CD4-positive, alpha-beta T cell treated with Interleukin-4 for 1 hour (primary cell): ENCODE data around the gene THBS1.

ENCODE experiments used
- DNase-seq, 2 donors: peaks; one replicate each; pipeline ENCODE4 v3.0.0-alpha.2; 2020 to 2022

Gene THBS1

DNA sequence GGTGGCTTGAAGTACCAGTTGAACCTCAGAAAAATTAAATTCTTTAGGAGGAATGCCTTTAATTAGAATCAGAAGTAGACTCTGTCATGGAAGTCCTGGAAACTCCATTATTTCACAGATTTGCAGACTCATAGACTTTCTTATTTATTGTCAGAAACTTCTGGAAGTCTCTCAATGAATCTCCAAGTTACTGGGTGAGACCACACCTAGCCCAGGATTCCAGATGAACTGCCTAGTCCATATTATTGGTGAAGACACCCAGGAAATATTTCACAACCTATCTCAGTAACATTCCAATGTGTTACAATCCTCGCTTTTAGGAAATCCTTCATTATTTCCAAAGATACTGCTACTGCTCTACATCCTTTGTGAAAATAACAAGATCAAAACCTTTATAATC, 6.5 kb upstream of the THBS1 start:
- no peak for DNase-seq

DNA sequence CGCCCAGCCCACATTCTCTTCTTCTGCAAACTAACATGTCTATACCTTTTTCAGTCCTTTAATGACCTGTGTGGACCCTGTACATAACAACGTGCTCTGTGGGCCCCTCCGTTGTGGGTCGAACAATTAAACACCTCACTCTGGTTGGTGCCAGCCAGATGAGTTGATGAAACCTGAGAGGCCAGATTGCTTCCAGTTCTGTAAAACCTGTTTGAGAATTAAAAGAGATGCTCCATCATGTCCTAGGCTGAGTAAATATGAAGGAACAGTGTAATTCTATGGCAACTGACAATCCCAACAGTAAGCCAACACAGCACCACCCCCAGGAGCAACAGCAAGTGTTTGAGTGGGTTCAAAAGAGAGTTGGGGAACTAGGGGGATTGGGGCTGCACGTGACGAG, 5.7 kb upstream of the THBS1 start:
- DNase-seq: no peak

DNA sequence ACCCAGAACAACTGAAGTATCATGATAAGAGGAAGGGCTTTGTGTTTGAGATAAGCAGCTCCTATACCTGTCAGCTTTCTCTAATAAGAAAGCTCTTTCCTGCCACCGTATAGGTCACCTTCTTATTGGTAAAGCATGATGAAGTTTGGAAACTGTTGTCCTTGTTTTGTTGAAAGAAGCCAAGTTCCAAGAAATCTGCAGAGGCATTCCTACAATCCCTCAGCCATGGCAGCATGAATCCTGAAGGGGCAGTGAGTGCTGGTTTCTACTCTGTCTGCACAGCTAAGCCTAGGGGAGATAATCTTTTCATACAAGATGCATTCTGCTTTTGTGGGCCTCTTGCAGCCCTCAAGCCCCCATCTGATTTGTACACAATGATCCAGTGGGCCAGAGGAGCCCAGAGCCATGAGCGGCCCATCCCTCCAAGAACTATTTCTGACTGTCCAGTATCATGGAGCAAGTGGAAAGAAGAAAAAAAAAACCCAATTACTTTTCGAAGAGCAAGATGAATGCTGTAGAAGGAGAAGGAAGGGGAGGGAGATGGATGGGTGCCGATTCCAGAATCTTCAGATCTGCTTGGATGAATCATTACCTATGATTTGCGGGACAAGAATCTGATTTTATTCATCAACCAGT, 1.9 kb upstream of the THBS1 start:
- no peak for DNase-seq

DNA sequence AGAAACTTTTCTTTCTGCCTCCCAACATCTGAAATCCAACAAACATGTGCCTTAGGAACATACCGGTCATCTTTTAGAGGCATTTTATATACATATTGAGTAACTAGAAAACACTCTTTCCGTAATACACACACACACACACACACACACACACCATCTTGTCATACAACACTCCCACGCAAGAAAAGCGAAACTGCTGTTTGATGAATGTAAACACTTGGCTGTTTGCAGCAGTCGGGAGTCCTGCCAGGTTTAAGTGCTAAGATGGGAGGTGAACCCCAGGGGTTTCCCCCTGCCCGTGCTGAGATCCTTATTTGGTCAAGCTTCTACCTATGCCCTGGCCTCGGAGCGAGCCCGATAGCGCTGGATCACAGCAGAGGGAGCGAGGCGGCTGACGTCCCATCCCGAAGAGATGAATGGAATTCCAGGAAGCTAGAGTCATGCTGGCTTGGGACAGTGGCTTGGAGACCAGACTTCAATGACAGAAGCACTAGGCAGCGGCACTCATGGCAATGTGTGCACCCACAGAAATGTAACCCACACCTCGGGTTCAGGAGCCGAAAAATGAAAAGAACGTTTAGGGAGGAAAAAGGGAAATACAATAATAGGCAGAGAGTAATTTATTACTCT, 1.3 kb upstream of the THBS1 start:
- DNase-seq: no peak

DNA sequence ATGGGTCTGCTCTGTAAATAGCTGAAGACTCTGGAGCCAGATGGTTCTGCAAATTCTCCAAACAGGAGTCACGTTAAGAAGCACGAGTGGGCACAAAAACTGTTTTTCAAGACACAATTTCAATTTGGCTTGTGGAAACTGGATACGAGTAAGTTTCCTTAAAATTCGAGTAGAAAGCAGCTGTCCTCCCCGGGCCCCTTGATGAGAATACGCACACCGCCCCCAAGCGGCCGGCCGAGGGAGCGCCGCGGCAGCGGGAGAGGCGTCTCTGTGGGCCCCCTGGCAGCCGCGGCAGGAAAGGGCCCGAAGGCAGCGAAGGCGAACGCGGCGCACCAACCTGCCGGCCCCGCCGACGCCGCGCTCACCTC, 778 bp upstream of the THBS1 start:
- DNase-seq: peak; percentile 83 to 86

DNA sequence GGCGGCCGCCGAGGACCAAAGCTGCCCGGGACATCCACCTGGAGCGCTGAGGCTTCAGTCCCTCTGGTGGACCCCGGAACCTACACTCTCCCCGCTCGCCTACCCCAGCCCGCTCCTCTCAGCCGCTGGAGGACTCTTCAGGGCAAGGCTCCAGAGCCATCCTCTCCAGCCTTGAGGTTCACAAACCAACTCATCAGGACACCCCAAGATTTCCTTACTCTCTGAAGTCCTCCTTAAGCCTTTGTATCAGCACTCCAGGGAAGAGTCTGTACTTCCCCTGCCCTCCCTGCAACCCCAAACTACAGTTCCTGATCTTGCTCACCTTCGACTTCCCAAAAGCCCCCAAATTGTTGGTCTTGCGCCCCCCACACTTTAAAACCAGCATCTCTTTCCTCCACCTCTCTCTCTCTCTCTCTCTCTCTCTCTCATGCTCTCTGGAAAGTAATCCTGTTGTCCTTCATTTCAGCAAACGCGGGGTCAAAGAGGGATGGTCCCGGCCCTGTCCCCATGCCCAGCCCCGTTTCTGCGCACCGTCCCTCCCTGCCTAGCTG, 438 bp downstream of the THBS1 start:
- DNase-seq: no peak

DNA sequence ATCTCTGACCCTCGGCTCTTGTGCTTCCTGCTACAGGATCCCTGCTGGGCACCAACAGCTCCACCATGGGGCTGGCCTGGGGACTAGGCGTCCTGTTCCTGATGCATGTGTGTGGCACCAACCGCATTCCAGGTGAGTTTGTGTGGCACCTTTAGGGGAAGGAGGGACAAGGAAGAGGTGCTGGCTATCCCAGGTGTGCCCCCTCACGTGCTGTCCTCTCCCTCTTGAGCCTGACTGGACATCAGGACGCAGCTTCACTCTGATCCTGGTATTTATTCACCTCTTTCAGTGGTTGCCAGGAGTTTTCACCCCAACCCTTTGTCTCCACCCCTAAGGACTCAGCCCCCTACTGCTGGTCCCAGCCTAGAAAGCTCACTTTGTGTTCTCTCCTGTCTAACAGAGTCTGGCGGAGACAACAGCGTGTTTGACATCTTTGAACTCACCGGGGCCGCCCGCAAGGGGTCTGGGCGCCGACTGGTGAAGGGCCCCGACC, 960 bp downstream of the THBS1 start:
- DNase-seq: no peak

DNA sequence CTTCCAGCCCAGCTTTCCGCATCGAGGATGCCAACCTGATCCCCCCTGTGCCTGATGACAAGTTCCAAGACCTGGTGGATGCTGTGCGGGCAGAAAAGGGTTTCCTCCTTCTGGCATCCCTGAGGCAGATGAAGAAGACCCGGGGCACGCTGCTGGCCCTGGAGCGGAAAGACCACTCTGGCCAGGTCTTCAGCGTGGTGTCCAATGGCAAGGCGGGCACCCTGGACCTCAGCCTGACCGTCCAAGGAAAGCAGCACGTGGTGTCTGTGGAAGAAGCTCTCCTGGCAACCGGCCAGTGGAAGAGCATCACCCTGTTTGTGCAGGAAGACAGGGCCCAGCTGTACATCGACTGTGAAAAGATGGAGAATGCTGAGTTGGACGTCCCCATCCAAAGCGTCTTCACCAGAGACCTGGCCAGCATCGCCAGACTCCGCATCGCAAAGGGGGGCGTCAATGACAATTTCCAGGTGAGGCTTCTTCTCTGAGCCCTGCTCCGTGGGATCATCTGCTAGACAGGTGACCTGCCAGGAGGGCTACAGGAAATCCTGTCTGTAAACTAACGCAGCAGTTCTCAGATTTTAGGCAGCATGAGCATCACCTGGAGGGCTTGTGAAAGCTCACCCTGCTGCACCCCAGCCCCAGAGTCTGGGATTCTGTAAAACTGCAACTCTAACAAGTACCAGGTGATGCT, 1.6 kb downstream of the THBS1 start:
- DNase-seq: no peak

DNA sequence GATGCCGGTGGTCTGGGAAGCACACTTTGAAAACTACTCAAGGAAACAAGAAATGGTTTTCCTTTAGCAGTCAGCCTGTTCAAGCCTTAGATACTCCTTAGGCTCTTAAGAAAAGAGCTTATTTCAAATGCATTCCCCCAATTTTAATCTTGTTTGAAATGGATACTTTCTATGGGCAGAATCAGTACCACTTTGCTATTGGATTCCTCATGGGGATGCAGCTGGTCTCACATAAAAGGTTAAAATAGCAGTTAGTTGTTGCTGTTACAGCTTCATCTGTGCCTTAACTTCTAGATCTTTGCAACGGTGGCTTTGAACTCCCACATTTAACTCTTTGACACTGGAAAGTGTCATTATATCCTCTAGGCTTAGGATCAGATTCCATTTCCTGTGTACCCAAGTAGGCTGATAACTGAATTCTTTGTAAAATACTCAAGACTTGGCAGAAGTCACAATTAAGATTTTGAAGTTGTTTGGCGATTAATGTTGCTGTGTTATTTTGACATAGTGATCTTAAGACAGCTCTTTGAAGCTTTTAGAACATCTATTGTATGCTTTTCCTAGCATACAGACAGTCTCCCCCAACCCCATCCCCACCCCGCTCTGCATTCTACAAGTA, 2.2 kb downstream of the THBS1 start:
- DNase-seq: no peak

DNA sequence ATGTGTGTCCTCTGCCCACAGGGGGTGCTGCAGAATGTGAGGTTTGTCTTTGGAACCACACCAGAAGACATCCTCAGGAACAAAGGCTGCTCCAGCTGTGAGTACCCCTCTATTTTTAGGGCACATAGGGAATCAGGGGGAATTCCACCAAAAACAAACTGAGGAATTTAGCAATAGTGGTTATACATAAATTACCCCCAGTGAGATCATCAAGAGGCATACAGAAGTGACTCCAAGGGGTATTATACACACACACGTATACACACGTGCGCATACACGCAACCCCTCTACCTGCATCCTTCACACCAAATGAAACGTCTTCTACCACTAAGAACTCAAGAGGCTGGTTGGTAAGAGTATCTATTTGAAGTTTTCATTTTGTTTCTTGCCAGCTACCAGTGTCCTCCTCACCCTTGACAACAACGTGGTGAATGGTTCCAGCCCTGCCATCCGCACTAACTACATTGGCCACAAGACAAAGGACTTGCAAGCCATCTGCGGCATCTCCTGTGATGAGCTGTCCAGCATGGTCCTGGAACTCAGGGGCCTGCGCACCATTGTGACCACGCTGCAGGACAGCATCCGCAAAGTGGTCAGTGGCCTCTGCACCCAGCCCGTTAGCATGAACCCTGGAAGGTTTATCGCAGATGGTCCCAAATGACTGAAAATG, 2.9 kb downstream of the THBS1 start:
- DNase-seq: peak in 1 of 2 donors; percentile 31

DNA sequence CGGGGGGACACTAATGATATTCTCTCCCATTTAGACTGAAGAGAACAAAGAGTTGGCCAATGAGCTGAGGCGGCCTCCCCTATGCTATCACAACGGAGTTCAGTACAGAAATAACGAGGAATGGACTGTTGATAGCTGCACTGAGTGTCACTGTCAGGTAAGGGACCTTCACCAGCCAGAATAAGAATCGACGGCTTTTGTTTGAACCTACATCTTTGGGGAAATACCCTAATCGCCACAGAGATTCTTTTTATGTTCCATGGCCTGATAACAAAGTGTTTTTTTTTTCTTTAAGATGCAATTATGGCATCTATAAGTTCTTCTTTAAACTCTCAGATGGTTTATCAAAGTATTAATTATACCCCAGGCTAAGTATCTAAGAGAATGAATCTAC, 3.4 kb downstream of the THBS1 start:
- DNase-seq: no peak

DNA sequence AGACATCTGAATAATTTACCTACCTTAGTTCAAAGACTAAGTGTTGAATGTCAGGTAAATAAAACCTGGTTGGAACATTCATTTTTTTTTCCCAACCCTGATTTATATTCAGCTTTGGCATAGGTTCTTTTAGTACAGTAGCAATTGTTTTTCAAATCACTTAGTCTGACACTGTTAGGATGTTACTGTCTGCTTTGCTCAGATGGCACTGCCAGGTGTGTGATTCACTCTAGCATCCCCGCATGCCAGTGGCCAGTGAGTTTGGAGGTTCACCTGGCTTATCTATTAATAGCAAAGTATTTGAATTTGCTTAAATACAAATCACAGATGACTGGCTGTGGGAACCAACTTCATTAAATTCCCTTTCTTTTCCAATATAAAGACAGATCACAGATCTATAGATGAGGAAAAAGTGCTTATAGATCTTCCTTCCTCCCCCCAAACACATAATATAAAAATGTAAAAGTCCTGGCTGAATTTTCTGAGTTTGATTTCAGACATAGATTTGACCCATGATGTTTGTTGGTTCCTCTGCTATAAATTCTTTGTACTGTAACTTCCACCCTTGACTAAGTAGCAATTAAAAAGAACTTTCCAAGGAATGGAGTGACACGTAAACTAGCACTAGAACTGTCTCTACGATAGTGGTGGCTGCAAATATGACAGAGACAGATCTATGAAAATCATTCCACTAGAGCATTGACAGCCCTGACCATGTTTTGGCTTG, 3.9 kb downstream of the THBS1 start:
- no peak for DNase-seq

DNA sequence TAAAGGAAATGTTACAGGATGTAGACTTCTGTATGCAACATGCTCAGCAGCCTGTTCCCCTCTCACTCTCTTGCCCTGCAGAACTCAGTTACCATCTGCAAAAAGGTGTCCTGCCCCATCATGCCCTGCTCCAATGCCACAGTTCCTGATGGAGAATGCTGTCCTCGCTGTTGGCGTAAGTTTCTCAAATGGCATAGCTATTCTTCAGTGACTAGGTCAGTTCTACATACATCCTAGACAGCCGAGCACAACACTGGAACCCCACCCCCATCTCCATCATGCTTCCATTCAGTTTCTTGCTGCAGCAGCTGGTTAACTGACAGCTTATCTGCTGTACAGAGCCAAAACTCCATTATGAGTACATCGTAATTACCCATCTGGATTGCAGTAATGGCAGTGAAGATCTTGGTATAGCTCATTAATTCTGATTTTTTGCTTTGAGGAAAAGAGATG, 4.5 kb downstream of the THBS1 start:
- DNase-seq: no peak

DNA sequence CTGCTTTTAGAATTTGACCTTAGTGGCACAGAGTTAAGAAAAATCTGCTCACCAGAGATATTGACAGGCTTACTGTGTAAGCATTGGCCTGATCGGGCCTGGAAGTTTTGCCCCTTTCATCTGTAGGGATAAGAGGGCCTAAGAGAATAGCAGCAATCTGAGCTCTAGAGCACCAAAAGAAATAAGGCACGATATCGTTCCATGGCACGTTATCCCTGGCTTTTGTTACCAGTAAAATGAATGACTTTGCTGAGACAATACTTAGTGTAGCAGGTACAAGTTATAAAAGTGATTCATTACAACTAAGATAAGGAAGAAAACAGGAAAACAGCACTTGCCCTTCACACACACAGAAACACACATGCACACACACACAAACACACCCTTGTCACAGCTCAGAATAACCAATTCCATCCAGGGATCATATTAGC, 5.0 kb downstream of the THBS1 start:
- no peak for DNase-seq

DNA sequence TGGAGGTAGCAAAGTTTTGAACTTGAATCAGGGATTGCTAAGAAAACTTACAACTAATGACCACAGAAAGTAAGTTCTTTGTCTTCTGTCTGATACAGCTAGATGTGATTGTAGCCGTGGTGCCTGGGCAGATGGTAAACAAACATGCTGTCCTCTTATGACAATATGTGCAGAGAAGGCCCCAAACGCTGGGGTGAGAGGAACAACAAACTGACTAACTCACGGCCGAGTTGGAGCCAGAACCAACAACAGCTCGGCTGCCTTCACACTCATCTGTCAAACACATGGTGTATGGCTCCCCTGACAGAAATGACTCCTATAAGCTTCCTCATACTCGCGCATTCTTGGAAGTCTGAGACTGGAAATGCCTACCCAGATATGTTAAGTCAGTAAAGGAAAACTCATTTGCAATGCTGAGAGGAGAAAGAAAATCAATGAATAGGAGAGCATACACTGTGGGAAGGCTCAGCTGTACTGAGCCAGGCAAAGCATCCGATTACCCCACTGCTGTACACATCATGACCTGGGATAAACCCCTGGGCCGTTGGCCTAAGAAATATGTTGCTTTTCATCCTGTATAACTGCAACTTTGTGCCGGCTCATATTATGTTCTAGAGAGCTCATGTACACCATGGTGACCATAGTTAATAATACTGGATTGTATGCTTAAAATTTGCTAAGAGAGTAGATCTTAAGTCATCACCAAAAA, 5.7 kb downstream of the THBS1 start:
- DNase-seq: no peak

DNA sequence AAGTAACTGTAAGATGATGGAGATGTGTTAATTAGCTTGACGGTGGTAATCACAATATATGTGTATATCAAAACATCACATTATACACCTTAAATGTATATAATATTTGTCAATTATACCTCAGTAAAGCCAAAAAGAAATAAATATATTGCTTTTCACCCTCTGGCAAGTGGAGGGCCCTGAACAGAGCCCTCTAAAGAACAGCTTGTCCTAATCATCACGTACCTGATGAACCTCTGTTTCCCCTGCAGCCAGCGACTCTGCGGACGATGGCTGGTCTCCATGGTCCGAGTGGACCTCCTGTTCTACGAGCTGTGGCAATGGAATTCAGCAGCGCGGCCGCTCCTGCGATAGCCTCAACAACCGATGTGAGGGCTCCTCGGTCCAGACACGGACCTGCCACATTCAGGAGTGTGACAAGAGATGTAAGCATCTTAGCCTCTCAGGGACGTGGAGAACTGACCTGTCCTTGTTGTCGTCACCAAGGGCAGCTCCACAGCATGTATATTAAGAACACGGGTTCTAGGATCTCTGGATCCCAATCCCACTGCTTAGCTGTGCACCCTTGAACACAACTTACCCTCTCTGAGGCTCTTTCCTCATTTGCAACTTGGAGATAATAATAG, 6.3 kb downstream of the THBS1 start:
- no peak for DNase-seq

DNA sequence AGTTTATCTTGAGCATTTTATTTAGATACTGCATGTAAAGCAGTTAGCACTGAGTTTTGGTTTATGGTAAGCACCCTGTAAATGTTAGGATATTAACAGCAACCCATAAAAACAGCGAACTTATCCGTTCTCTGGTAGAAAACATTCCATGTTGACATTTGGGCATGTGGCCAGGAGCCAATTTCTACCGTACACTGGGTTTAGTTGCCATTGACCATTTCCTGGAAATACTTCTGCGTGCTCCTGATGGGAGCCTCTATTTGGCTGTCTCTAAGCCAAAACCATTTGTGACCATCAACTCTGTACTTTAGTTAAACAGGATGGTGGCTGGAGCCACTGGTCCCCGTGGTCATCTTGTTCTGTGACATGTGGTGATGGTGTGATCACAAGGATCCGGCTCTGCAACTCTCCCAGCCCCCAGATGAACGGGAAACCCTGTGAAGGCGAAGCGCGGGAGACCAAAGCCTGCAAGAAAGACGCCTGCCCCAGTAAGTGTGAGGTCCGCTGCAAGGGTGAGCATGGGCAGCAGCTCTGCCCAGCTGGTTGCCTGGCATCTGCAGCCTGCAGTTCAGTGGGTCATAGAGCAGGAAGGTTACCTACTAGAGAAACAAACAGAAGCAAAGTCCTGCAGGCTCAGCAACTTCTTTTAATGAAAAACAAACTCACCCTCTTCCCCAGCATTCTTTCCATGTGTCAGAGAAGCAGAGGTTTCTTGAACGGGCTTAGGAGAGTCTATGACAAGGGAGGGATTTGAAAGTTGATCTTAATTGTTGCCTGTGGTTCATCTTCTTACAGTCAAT, 7.1 kb downstream of the THBS1 start:
- DNase-seq: no peak

DNA sequence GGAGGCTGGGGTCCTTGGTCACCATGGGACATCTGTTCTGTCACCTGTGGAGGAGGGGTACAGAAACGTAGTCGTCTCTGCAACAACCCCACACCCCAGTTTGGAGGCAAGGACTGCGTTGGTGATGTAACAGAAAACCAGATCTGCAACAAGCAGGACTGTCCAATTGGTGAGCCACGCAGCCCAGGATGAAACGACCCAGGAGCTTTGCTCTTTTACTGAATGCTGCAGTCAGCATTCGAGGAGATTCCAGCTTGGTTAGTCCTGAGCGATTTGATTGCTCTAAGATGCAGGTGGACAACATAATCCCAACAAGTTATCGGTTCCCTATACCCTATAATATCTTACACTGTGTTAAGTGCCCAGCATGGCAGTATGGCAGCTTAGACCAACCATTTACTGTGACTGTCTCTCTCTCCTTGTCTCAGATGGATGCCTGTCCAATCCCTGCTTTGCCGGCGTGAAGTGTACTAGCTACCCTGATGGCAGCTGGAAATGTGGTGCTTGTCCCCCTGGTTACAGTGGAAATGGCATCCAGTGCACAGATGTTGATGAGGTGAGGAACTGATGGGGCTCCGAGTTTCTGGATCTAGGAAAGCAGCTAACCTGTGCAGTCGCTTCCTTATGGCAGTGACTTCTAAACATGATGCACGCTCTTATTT, 7.8 kb downstream of the THBS1 start:
- DNase-seq: no peak

DNA sequence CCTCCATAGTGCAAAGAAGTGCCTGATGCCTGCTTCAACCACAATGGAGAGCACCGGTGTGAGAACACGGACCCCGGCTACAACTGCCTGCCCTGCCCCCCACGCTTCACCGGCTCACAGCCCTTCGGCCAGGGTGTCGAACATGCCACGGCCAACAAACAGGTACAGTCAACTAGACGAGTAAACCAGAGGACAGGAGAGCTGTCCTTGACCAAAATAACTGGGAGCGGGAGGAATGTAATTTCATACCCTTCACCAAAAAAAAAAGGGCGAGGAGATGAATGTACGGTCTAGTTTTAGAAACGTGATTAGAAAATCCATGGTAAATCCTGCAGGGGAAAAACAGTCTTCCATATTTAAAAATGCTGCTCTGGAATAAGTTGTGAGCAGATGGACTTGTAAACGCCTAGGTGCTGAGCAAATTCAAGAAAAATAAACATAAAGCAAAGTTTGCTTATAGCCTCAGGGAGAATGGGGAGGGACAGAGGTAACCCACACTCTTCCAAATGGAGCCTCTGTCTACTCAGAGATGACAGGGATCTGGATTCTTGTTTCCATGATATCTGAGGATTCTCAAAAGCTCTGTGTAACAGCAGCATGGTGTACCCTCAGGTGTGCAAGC, 8.4 kb downstream of the THBS1 start:
- no peak for DNase-seq
